Measurements from ENCODE around the gene SLC25A45.
A peak's percentile ranks its signal among the peaks of the same experiment; 100 is the strongest.

SLC25A45 gene, protein sequence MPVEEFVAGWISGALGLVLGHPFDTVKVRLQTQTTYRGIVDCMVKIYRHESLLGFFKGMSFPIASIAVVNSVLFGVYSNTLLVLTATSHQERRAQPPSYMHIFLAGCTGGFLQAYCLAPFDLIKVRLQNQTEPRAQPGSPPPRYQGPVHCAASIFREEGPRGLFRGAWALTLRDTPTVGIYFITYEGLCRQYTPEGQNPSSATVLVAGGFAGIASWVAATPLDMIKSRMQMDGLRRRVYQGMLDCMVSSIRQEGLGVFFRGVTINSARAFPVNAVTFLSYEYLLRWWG

DNA sequence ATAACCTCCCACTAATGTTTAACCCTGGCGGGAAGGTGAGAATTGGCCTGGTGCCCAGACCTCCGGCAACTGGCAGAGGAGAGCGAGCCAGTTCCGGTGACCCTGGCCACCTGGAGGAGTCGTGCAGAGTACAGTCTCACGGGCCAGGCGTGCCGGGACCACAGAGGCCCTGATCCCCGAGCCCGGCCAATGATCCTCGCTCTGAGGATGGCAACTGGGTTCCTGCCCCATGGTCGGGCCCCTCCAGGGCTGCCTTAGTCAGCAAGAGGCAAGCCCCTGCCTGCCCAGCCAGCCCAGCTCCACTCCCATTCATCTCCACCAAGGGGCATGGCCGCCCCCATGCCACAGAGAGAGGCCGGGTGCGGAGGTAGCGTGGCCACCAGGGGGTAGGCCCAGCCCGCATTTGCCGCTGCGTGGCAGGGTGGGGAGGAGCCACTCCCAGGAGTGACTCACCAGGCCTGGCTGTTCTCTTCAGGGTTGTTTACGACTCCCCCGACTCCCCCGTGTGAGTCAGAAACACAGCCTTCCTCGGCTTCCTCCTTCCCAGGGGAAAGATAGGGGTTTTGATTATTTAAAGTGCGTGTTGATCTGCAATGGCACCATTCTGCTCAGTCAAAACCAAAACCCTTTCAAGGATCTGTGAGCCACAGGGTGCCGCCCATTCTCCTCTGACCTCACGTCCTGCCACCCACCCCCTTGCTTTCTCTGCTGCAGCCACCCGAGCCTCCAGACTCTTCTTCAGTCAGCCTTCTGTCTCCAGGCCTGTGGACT is at the start of gene SLC25A45:
Gene SLC25A45, minus strand, starts transcription at position 614 of the 771 bp plus-strand sequence. CDS start 695 bp downstream, outside the sequence.
- peak; percentile 94 for DNase-seq

GRCh38 chr11:65431451-65432099 is 49.1 kb upstream of the SLC25A45 start:
- DNase-seq: no peak

- no peak for DNase-seq
Observed at GRCh38 chr11:65430406-65431217, 48.2 kb upstream of the SLC25A45 start.

GRCh38 chr11:65429724-65430405 is 47.4 kb upstream of the SLC25A45 start:
- no peak for DNase-seq

GRCh38 chr11:65429068-65429681 is 46.7 kb upstream of the SLC25A45 start:
- no peak for DNase-seq

GRCh38 chr11:65428578-65429067 is 46.2 kb upstream of the SLC25A45 start:
- DNase-seq: no peak

DNA sequence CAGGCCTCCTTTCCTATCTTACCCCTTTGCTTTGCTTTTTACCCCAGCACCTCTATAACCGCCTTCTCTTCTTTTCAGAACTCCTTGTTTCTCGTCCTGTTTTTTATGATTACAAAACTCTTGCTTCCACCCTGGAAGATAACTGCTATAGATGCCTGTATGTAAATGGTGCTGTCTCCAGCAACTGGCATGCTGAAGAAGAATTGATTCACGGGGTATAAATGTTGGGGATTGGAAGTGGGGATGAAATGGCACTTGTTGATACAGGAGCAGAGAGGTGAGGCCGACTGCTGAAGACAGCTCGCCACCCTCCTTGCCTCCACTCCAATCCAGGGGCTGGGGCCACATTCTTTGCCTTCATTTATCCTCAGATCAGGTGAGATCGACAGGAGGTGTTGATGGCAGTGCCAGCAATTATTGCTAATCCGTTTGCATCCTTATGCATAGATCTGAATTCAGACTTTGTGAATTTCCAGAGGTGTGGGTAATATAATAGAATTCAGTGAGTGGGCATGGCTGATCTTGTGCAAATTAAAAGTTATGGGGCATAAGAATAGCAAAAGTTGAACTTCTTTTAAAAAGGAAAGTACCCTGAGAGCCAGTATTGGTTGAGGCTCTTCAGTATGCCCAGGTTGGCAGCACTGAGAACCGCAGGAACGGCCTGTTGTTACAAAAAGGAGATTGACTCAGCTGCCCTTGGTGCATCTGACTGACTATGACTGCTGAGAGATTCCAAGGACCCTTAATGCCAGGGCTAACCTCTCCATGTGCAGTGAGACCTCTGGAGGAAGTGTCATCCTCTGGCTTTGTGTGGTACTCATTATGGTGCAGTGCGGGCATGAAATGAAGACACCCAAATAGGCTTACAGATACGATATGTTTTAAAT is 45.5 kb upstream of the SLC25A45 start:
- no peak for DNase-seq

DNA sequence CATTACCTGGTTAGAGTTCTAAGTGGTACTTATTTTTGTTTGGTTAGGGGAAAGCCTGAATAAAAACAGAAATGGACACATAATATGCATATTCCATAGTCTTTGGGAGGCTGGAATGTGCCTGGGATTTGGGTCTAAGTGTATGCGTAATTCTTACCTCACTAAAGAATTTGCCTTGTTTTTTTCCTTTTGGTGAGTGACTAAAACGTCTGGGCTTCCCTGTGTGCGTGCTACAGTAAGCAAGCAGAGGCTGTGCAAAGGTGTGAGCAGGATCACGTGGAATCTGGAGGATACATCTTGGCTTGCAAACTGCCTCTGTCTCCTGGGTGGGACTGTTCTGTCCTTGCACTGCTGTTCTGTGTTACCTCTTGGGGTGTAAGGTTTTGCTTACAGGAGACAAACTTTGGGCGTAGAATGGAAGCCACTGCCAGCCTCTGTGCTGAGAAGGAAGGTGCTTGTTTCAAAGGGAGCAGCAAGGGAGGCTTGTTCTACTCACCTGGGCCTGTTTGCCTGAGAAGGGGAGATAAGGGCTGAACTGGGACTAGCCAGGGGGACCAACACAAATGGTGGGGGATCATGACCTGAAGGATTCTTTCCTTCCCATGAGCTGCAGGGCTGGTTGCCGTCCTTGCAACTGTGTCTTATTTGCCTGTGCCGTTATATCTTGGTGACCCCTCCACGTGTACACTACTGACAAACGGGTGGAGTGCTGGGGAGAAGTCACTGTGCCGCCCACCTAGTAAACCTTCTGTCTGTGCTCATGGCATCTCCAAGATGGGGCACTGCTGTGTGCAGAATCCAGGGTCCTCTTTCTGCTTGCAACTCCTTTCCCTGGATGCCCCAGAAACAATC is 44.6 kb upstream of the SLC25A45 start:
- DNase-seq: no peak

- no peak for DNase-seq
Observed at GRCh38 chr11:65425971-65426838, 43.8 kb upstream of the SLC25A45 start.

DNA sequence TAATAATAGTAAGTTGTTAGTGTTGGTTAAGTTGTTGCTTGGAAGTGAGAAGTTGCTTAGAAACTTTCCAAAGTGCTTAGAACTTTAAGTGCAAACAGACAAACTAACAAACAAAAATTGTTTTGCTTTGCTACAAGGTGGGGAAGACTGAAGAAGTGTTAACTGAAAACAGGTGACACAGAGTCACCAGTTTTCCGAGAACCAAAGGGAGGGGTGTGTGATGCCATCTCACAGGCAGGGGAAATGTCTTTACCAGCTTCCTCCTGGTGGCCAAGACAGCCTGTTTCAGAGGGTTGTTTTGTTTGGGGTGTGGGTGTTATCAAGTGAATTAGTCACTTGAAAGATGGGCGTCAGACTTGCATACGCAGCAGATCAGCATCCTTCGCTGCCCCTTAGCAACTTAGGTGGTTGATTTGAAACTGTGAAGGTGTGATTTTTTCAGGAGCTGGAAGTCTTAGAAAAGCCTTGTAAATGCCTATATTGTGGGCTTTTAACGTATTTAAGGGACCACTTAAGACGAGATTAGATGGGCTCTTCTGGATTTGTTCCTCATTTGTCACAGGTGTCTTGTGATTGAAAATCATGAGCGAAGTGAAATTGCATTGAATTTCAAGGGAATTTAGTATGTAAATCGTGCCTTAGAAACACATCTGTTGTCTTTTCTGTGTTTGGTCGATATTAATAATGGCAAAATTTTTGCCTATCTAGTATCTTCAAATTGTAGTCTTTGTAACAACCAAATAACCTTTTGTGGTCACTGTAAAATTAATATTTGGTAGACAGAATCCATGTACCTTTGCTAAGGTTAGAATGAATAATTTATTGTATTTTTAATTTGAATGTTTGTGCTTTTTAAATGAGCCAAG is 42.9 kb upstream of the SLC25A45 start:
- DNase-seq: no peak

GRCh38 chr11:65424205-65425104 is 42.0 kb upstream of the SLC25A45 start:
- DNase-seq: no peak

DNA sequence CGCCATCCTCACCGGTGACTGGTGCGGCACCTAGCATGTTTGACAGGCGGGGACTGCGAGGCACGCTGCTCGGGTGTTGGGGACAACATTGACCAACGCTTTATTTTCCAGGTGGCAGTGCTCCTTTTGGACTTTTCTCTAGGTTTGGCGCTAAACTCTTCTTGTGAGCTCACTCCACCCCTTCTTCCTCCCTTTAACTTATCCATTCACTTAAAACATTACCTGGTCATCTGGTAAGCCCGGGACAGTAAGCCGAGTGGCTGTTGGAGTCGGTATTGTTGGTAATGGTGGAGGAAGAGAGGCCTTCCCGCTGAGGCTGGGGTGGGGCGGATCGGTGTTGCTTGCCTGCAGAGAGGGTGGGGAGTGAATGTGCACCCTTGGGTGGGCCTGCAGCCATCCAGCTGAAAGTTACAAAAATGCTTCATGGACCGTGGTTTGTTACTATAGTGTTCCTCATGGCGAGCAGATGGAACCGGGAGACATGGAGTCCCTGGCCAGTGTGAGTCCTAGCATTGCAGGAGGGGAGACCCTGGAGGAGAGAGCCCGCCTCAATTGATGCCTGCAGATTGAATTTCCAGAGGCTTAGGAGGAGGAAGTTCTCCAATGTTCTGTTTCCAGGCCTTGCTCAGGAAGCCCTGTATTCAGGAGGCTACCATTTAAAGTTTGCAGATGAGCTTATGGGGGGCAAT is 41.2 kb upstream of the SLC25A45 start:
- DNase-seq: no peak

- DNase-seq: no peak
Observed at GRCh38 chr11:65422633-65423515, 40.4 kb upstream of the SLC25A45 start, which contains the start of gene NEAT1. TSS of gene NEAT1 (plus strand) at chr11:65422798.

GRCh38 chr11:65421794-65422632 is 39.6 kb upstream of the SLC25A45 start:
- peak; percentile 63 for DNase-seq
